ENCODE data around the gene SPAG16.

Gene SPAG16

DNA sequence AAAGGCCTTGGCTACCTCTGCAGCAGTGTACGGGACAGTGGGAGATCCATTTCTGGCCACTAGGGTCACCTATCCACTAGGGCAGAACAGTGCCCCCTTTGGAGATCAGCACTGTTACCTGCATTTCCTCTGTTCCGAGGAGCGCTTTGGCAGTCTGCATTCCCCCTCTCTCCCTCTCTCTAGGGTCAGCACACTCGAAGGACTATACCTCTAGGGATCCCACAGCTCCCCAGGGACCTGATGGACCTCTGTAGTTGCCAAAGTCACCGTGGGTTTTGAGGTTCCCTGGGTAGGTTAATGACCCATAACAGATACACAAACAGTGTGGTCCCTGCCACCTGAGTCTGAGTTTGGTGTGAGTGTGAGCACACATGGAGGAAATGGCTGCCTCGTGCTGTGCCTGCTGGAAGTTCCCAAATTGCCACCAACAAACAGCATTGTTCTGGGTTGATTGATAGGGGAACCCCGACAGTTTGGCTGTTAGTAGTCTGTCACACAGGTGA is 1026.8 kb downstream of the SPAG16 start:
- no peak for DNase-seq

DNA sequence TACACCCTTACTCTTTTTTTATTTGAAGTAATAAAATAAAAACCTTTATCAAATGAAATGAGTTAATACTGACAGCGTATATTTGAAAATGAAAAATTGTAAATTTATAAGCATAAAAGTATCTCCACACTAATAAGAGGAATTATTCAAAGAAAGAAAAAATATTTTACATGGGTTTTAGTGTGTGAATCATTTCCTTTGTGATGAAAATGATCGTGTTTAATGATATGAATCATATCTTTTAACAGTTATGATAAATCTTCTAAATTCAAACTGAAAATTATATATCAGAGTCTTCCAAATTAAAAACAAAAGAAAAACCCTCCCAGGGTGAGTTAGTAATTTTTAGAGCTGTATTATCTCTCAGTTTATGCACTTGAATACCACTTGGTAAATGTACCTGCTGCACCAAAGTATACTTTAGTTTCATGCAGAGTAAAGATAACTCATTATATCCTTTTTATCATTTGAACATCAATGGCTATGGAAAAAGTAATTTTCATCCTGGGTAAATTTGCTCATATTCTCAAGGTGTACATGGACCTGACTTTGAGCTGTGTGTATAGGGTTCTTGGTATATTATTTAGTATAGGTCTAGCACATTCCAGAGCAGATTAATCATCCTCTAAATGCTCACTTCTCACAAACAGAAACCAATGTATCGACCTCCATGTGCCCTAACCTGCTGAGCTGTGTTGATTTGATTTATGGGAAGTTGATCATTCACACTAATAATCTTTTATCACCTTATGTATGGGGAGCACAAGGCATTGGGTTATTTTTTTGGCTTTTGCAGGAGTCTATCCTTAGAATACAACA is 1027.9 kb downstream of the SPAG16 start:
- no peak for DNase-seq

DNA sequence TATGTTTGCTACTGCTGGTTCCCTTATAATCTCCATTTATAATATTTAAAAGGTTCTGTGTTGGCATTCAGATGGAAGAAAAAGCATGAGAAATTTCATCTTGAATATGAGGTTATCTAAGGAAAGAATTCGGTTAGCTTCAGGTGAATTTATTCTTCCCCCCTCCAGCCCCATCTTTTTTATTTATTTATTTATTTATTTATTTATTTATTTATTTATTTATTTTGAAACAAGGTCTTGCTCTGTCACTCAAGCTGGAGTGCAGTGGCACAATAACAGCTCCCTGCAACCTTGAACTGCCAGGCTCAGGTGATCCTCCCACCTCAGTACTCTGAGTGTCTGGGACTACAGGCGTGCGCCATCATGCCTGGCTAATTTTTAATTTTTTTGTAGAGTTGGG is 1031.1 kb downstream of the SPAG16 start:
- DNase-seq = no peak

DNA sequence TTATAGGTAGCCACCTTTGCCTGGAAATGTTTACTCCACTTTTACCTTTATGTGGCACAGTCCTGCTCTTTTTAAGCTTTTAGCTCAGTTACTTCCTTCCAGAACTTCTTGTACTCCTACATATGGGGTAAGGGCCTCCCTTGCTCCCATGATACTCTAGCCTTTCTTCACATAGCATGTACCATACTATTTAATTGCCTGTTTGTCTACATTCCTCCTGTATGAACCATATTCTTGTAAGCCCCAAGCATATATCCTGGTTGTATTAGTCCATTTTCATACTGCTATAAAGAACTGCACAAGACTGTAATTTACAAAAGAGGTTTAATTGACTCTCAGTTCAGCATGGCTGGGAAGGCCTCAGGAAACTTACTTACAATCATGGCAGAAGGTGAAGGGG is 1035.9 kb downstream of the SPAG16 start:
- DNase-seq = no peak

DNA sequence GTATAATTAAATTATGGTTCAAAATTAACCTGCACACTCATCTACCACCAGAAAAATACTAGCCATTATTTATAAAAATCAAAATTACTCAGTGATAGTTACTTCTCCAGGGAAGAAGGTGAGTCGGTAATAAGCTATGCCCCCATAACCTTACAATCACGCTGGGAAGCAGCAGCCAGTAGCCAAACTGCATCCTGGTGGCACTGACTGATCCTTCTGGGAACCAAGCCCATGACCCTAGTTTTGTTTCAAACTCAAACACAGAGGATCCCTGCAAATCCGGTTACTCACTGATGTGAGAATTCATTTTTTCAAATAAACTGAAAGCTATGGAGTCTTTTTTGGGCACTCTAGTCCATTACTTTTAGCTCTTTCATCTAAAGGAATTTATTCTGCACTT is 1038.4 kb downstream of the SPAG16 start:
- no peak for DNase-seq

DNA sequence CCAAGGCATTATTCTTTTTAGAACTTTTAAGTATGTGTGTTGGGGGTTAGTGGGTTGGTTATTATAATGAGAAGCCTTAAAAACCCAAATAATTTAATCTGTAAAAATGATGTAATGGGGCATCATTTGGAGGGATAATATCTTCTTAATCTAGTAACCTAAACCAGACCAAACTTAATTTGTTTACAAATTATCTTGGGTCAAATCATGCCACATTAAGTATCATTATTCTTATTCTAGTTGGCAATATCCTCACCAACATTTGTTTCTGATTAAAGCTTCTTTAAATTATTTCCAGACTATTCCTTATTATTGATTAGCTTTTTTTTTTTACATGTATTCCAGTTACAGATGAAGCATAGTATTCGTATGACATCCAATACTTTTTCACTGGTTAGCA is 1041.1 kb downstream of the SPAG16 start:
- DNase-seq = no peak

DNA sequence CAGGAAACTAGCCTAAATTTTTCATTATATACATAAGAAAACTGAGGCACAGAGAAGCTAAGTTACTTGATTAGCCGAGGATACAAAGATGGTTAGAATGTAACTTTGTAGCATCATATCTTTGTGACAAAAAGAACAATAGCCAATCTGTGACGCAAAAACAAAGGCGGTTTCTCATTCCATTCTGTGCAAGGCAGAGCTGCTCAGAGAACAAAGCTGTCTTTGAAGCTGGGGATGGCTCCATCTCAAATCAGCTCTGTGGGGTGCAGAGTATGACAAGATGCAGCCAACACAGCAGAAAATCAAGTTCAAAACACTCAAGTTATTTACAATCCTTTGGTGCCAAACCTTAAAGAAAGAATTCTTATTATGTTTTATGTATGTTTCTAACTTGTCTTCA is 1044.7 kb downstream of the SPAG16 start:
- no peak for DNase-seq

DNA sequence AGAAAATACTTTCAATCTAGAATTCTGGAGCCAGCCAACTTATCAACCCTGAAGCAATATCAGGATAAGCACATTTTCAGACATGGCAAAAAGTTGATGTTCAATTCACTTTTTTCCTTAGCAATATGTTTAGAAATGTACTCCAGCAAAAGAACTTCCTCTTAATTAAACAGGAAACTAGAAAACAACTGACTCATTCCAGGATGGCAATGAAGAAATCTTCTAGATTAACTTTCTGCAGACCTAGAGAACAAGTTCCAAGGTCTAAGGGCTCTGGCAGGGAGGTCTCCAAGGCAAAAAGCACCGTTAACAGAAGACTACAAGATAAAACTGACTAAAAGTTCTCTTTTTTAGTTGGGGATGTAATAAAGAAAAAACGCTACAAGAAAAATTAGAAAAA is 1057.4 kb downstream of the SPAG16 start:
- no peak for DNase-seq

DNA sequence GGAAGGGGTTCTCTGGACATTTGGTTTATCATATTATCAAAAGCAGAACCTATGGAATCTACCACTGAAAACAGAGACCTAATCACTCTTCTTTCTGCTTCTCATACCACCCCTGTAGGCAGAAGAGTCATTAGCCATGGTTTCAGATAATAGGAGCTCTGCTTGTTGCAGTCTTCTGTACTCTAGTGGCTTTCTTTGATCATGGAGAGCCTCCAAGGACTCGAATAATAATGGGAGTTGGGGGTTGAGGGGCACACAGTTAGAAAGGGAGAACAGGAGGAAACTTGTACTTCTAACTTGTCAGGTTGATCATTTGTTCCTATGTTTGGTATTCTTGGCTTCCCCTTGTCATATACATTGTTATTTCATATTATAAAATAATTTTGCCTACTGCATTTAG is 1074.2 kb downstream of the SPAG16 start:
- no peak for DNase-seq

DNA sequence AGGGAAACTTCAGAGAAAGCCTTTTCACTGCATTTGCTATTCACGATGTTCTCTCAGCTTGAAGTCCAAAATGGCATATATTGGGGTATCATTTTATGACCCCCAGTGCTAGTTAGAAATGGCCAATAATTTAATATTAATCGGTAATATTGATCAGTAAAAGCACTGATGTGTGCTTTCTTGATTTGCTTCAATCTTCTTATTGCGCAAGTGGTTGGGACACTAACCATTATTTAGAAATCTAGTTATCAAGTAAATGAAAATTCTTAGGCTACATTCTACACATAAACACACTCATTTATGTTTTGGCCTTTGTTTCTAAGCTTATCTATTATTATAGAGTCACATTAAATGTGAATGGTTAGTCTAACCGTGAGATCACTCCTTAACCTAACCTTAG is 1076.9 kb downstream of the SPAG16 start:
- no peak for DNase-seq

DNA sequence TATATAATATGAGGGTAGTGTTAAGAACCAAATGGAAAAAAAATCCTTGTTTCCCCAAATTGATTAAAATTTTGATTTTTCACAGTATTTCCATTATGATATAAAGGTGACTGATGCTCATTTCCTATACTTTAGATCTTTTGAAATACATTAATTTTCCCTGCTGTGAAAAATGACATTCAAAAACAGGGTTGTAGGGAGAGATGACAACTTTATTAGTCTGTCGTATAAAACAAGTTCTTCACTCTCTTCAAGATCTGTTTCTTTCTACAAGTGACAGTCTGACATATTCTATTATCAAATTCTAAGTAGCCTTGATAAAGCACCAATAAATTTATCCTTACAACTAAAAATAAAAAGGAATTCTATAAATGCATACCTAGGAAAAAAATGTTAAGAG is 1081.3 kb downstream of the SPAG16 start:
- DNase-seq = no peak

DNA sequence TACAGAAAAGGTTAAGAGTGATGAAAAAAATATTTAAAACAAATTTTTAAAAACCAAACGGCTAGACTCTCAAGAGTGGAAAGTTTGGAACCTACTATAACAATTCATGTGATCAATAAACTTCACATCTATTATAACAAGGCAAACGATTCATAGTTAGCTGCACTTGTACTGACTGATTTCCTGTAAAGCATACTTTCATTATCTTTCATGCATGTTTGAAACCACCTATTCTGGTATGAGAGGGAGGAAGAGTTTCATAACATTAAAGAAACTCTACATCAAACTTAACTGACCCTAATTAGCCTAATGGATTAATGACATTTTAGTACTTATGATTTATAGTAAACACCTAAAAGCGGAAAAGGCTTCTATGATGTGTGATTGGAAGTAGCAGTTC is 1082.9 kb downstream of the SPAG16 start:
- no peak for DNase-seq

DNA sequence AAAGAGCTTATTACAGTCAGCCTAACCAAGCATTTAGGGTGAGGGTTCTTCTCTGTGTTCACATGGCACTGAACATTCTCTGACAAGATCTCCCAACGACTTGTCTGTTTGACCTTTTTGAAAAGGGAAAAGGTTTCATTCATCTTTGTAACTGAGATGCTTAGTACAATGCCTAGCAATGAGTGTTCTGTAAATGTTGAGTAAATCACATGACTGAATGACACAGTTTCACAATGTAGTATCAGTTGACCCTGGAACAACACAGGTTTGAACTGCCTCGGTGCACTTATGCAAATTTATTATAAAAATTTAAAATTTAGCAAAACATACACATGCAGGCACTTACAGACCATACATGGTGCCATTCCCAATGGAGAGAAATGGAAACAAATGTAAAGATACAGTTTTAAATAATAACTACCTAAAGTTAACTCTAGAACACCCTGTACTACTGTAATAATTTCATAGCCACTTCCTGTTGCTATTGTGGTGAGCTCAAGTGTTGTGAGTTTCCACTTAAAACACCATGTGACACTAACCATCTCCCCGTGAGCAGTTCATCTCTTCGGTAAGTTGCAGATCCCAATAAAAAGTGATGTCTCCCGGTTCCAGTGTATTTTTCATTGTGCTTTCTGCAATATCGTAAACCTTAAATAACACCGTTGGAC is 1092.5 kb downstream of the SPAG16 start:
- no peak for DNase-seq

DNA sequence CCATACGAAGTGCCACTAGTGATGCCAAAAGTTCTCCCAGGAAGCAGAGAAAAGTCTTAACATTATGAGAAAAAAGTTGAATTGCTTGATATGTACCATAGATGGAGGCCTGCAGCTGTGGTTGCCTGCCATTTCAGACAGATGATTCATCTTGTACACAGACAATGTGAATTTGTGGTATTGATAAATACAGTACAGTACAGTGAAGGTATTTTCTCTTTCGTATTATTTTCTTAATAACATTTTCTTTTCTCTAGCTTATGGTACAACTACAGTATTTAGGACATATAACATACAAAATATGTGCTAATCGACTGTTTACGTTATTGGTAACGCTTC is 1093.0 kb downstream of the SPAG16 start:
- no peak for DNase-seq

DNA sequence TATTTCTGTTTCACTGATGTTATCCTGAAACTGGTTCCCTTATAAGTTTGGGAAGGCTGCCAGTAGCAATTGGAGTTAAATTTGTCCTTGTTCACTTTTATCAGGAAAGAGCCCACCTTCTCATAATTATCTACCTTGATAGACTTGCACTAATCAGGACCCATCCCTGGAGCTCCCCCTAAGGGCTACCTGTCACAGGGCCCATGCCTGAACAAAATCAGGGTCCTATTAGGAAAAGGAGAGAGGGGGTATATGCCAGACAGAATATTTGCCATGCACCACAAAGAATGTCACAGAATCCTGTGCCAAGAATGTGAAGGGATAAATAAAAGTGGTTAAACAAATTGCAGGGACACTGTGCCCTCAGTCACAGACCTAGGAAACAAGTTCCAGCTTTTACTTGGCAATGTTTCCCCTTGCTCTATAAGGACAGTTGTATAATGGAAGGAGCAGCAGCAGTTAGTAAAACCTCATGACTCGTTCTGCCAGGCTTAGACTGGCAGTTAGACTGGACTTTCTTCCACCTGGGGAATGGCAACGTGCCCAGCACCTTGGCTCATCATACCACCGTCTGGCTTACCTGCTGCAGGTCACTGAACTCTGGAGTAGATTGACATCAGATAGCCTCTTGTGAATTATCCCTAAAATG is 1094.3 kb downstream of the SPAG16 start:
- DNase-seq = no peak

DNA sequence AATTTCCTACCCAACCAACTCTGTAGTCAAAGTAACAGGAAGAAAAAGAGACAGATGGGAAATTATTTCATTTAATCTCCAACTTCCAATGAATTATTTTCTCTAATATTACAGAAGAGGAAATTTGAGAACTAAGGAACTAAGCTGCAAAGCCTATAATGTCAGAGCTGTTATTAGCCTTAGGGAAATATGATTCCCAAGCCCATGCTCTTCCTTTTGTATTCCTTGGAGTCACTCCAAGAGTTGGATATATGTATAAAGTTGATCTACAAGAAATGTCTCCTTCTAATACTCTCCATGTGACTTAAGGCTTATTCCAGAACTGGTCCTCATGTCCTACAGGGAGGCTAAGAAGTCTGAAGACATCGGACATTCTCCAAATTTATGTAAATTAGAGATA is 1095.0 kb downstream of the SPAG16 start:
- no peak for DNase-seq

DNA sequence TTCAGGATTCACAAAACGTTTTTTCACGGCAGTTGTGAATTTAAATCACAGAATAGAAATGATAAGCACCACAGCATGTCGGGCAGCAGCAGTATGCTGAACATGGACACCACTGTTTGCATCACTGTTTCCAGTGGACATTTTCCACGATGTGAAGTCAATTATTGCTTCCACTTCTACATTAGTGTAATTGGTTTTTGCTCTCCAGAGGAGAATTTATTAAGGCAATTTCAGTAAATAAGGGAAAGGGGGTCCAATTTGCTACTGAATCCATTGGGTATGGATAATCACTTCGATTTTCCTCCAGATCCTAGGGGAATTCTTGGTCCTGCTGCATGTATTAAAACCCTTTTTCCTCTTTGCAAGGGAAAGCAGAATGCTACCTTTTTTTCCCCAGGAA is 1096.4 kb downstream of the SPAG16 start:
- no peak for DNase-seq

DNA sequence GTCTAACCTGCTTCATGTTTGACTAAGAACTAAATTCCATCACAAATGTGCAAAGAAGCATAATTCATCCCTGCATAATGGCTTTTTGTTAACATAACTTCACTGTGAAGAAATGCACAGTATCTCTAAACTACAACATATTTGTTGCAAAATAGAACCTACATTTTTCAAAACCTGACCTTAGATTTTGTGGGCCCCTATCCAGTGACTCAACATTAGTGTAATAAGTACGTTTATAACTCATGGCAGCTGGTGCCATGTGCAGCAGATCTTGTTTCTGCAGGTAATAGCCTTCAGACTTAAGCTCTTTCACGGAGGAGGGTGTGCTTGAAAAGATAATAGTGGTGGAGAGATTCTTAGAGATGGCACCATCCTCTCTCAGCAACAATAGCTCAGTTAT is 1098.0 kb downstream of the SPAG16 start:
- no peak for DNase-seq

DNA sequence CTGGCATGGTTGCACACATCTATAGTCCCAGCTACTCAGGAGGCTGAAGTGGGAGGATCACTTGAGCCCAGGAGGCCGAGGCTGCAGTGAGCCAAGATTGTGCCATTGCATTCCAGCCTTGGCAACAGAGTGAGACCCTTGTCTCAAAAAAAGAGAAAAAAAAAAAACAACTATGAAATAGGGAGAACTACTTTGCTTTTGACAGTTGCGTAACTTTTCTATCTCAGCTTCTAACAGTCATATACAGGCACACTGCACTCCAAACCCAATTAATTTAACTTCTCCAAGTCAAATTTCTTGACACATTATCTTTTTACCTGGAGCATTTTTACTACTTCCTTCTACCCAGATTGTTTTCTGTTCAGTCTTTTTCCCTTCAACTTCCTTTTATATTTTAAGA is 1102.5 kb downstream of the SPAG16 start:
- no peak for DNase-seq

DNA sequence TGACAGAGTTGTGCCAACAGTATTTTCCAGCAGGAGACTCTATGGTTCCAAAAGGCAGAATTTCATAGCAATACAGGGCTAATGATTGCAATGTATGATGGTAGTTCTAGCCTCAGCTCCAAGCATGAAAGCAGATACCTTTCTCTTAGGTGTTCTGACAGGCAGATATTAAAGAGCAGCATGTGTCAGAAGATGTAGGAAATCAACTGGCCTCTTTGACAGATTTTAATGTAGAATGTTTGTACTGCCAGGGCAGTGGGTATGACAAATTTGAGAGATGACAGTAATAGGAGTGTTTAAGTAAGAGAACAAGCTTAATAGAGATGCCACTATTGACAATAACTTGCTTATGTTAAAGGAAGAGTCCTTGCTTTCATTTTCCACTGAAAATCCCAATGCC is 1105.1 kb downstream of the SPAG16 start:
- no peak for DNase-seq

DNA sequence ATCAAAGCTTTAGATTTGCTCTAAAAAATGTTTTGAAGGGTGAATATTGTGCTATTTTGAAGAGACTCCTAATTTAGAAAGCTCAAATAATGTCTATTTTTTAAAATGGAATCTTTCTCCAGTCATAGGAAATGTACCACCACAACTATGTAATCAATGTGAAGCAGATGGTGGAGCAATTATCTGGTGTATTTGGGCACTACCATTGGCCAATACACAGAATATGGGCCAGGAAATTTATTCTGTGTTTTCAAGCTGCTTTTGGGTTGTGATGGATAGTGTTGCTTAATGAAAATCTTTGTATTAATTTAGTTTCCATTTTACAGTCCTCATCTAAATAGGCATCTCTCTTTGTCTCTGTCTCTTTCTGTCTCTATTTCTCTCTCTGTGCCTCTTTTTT is 1109.5 kb downstream of the SPAG16 start:
- no peak for DNase-seq

DNA sequence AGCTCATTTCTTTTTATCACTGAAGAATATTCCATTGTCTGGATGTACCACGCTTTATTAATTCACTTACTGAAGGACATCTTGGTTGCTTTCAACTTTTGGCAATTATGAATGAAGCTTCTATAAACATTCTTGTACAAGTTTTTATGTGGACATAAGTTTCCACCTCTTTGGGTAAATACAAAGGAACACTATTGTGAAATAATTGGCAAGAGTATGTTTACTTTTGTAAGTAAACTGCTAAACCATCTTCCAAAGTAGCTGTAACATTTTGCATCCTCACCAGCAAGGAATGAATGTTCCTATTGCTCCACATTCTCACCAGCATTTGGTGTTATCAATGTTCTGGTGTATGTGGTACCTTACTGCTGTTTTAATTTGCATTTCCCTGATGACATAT is 1110.8 kb downstream of the SPAG16 start:
- no peak for DNase-seq

DNA sequence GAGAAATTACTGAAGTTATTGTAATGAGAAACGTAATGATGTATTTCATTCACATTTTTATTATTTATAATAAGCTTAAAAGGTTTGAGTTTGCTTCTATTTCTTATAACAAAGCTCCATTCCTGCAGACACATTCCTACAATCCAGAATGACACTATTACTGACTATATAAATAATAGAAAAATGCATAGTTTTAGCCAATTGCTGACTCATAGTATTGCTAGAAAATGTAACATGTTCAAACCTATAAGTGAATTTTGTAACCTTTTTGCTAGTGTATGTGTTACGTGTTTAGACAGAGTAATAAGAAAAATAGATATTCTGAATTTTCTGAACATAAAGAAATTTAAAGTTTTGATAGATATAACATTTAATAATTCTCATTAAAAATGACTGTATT is 1117.3 kb downstream of the SPAG16 start:
- DNase-seq = no peak

DNA sequence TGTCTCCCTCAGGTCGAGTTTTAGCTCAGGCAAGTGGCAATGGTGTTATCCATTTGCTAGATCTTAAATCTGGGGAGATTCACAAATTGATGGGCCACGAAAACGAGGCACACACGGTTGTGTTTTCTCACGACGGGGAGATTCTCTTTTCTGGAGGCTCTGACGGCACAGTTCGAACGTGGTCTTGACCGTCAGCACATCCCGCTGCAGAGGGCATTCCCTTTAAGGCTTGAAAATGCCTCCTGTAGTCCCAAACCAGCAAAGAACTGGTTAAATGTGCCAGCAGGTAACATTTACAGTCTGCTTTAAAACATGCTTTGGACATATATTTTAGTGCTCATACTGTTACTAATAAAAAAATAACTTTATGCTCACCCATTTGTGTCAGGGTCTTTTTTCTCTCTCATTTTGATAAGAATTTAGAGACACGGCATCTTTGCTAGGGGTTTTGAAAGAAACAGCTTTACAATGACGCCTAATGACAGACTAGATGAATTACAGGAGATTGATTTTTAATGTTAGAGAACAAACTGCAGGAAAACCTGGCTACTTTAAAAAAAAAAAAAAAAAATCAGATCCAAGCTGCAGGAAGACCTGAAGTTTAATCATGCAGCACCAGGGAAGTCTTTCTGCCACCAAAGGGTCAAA is 1126.0 kb downstream of the SPAG16 start:
- DNase-seq = no peak
